Cardiac septum (tissue), 1 donor: Measurements from ENCODE around the gene KANK3. TPM values are rescaled to one million over a fixed set of nuclear protein-coding genes. Genes with fewer than 3 reads are reported as not detected.
"Not testable (repeated sequence)": the region's sequence is repeated elsewhere in the genome, so short reads cannot be mapped to it uniquely, and the experiment has no call there.

Source experiments
- DNase-seq: peaks from one replicate; pipeline ENCODE4 v3.0.0-alpha.2; 2020; ENCODE audit warnings: low spot score
- intact Hi-C: fragments of 100-400 bp; cut with DNase I; formaldehyde crosslinking; loops from one replicate; pipeline ENCODE4 v1.14.0; 2022
- long read RNA-seq: library from polyadenylated mRNA; unstranded; transcript quantifications from one replicate; pipeline ENCODE4 v2.0.0, GENCODE V29; 2021
- total RNA-seq: library from RNA; stranded (reverse); fragmentation: NEBNext Ultra II Directional; extraction: Animal tissue kit (Norgen Biotek cat#: 25700); gene quantifications from one replicate; pipeline ENCODE4 v1.2.1, GENCODE V29; 2021
- donor health status: DM: no; HTN: no; CAD: no.

Gene KANK3
- 13.1 TPM for total RNA-seq
- long read RNA-seq, transcript KANK3-201 (11 exons, 2,787 nt), result major isoform, 65 of 116 reads
- long read RNA-seq, partial matches to known transcripts, result 14 of 116 reads
- long read RNA-seq, other reads (novel, unspliced or antisense), result 35 of 116 reads

- DNase-seq, result peak; percentile 97
- intact Hi-C loops, result no loop called here
Measured at GRCh38 chr19:8342684-8343482, at the start of gene KANK3. Gene KANK3, minus strand, starts transcription at chr19:8343262. Its CDS starts 5,434 bp downstream, at chr19:8337828.

- intact Hi-C loops, result no loop called here
- DNase-seq, result no peak
Measured at GRCh38 chr19:8392017-8392591, 49.0 kb upstream of the KANK3 start.

GRCh38 chr19:8391198-8392016 lies 48.3 kb upstream of the KANK3 start:
- no peak for DNase-seq
- intact Hi-C loops, result loop anchor here (1.0 kb wide), 1 partner anchor 29 kb away; no protein-coding TSS in a partner anchor

GRCh38 chr19:8390617-8390981 lies 47.5 kb upstream of the KANK3 start:
- peak; percentile 99 for DNase-seq
- intact Hi-C loops, result no loop called here

- DNase-seq, result peak; percentile 99
- intact Hi-C loops, result no loop called here
Measured at GRCh38 chr19:8389891-8390616, 47.0 kb upstream of the KANK3 start, which contains the start of gene RAB11B. Gene RAB11B, plus strand, starts transcription at chr19:8390360. Its CDS starts 57 bp downstream, at chr19:8390417.

- no peak for DNase-seq
- intact Hi-C loops, result no loop called here
Measured at GRCh38 chr19:8388612-8388958, 45.5 kb upstream of the KANK3 start.

- intact Hi-C loops, result no loop called here
- no peak for DNase-seq
Measured at GRCh38 chr19:8387688-8388611, 44.9 kb upstream of the KANK3 start.

GRCh38 chr19:8386990-8387389 lies 43.9 kb upstream of the KANK3 start:
- intact Hi-C loops, result no loop called here
- no peak for DNase-seq

- DNase-seq, intact Hi-C loops: not testable (repeated sequence)
Measured at GRCh38 chr19:8386419-8386818, 43.4 kb upstream of the KANK3 start.

- intact Hi-C loops, DNase-seq: not testable (repeated sequence)
Measured at GRCh38 chr19:8385566-8385965, 42.5 kb upstream of the KANK3 start.

- DNase-seq, intact Hi-C loops: not testable (repeated sequence)
Measured at GRCh38 chr19:8385103-8385502, 42.0 kb upstream of the KANK3 start.

GRCh38 chr19:8384569-8384968 lies 41.5 kb upstream of the KANK3 start:
- intact Hi-C loops, DNase-seq: not testable (repeated sequence)

GRCh38 chr19:8379156-8379891 lies 36.3 kb upstream of the KANK3 start:
- intact Hi-C loops, DNase-seq: not testable (repeated sequence)

- DNase-seq, result no peak
- intact Hi-C loops, result no loop called here
Measured at GRCh38 chr19:8377598-8377997, 34.5 kb upstream of the KANK3 start.

GRCh38 chr19:8376373-8376974 lies 33.4 kb upstream of the KANK3 start:
- intact Hi-C loops, result not testable (repeated sequence)

GRCh38 chr19:8375766-8376165 lies 32.7 kb upstream of the KANK3 start:
- not testable (repeated sequence) for DNase-seq

More at GRCh38 chr19:8376373-8376974, 33.4 kb upstream of the KANK3 start:
- not testable (repeated sequence) for DNase-seq

More at GRCh38 chr19:8375766-8376165, 32.7 kb upstream of the KANK3 start:
- intact Hi-C loops, result not testable (repeated sequence)
